ENCODE results near the gene ATP13A5.

ATP13A5 gene

DNA sequence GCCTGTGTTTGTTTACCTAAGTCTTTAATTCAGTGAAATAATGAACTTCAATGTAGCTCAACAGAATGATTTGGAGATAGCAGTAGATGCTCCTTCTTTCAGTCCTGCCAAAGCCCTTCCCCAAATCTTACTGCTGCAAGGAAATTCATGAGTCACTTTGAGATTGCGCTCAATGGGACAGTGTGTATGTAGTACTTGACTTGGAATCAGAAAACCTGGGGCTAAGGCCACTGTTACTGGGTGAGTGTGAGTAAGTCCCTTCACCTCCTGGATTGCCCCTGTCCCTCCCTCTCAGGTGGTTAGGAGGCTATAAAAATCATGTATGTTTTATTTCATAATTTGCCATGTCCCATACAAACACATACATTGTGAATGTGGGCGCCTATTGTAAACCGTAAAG lies 29.9 kb downstream of the ATP13A5 start:
- H4K20me1 ChIP-seq (ENCODE audit: control insufficient read depth, insufficient read depth, low read depth, low read length), result no peaks in the 10 kb centered on the region
- no peaks in the 10 kb centered on the region for H3K9me2 ChIP-seq (replicated peaks; ENCODE audit: control insufficient read depth, low read length)
- no peaks in the 10 kb centered on the region for H3K4me1 ChIP-seq (ENCODE audit: control insufficient read depth, low read length)
- TF ChIP-seq EZH2phosphoT487 (IDR thresholded peaks at IDR 0.05; ENCODE audit: borderline replicate concordance, low read length) (no peak), CTCF (IDR thresholded peaks at IDR 0.05; ENCODE audit: low read depth, low read length, poor library complexity, severe bottlenecking) (no peak)
- H3K27ac ChIP-seq (ENCODE audit: low read depth, low read length), result no peak overlapping the region
- no peaks in the 10 kb centered on the region for H3F3A ChIP-seq (ENCODE audit: control insufficient read depth, insufficient read depth)
- H3K4me2 ChIP-seq (ENCODE audit: low read length), result no peak overlapping the region
- H3K36me3 ChIP-seq (ENCODE audit: control insufficient read depth, low read length), result no peaks in the 10 kb centered on the region
- H3K79me2 ChIP-seq (ENCODE audit: control insufficient read depth, low read length), result no peaks in the 10 kb centered on the region
- no peaks in the 10 kb centered on the region for H3K9me3 ChIP-seq (ENCODE audit: control insufficient read depth, insufficient read depth, low read length)
- H3K27me3 ChIP-seq (ENCODE audit: control insufficient read depth, low read length), result no peaks in the 10 kb centered on the region
- H3K4me3 ChIP-seq (ENCODE audit: low read length), result no peak overlapping the region

DNA sequence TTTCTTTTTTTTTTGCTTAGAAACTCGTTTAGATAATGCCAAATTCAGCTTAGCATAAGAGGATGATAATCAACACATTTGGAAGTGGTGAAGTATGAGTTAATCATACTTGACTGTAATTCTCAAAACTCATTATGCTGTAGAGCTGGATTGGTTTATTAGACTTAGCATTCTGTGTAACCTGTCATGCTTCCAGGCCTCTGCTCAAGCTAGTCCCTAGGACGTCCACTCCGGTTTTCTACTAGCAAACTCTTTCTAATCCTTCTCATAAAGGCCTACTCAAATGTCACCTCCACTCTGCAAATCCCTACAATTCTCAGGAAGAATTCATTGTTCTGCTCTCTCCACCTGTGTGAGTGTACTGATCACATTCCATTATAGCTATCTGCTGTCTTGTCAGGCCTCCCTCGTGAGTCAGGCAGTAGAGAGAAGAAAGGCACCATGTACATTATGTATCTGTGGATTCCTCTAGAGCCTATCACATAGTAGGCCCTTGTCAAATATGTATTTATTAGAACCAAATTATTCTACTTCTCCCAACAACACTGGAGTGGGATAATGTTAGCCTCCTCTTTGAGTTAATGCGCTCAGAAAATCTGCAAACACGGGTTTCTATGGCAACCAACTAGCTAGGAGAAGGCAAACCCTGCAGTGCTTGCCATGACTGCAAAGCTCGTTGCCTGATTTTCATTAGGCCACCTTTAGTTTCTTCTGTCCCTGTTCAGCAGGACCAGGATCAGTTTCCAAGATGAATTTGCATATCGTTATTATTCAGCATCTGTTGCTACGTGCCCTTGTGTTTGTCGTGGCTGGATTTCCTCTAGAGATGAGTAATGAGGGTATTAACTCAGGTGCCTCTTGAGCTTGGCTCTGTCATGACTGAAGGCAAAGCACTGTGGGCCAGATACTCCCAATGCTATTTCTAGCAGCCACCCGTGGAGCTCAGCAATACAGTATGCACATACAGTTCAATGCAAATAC lies 30.7 kb downstream of the ATP13A5 start:
- Histone ChIP-seq H3K36me3 (ENCODE audit: control insufficient read depth, low read length) (no peaks in the 10 kb centered on the region), H4K20me1 (ENCODE audit: control insufficient read depth, insufficient read depth, low read depth, low read length) (no peaks in the 10 kb centered on the region), H3K4me2 (ENCODE audit: low read length) (no peak overlapping the region), H3K4me3 (ENCODE audit: low read length) (no peak overlapping the region), H3K79me2 (ENCODE audit: control insufficient read depth, low read length) (no peaks in the 10 kb centered on the region), H3K27ac (ENCODE audit: low read depth, low read length) (no peak overlapping the region), H3K27me3 (ENCODE audit: control insufficient read depth, low read length) (no peaks in the 10 kb centered on the region), H3F3A (ENCODE audit: control insufficient read depth, insufficient read depth) (no peaks in the 10 kb centered on the region), H3K4me1 (ENCODE audit: control insufficient read depth, low read length) (no peaks in the 10 kb centered on the region), H3K9me2 (replicated peaks; ENCODE audit: control insufficient read depth, low read length) (no peaks in the 10 kb centered on the region), H3K9me3 (ENCODE audit: control insufficient read depth, insufficient read depth, low read length) (no peaks in the 10 kb centered on the region)
- TF ChIP-seq CTCF (IDR thresholded peaks at IDR 0.05; ENCODE audit: low read depth, low read length, poor library complexity, severe bottlenecking) (no peak), EZH2phosphoT487 (IDR thresholded peaks at IDR 0.05; ENCODE audit: borderline replicate concordance, low read length) (no peak)

- no peaks in the 10 kb centered on the region for H3K9me2 ChIP-seq (replicated peaks; ENCODE audit: control insufficient read depth, low read length)
- no peaks in the 10 kb centered on the region for H3K4me1 ChIP-seq (ENCODE audit: control insufficient read depth, low read length)
- no peak overlapping the region for H3K27ac ChIP-seq (ENCODE audit: low read depth, low read length)
- H3K79me2 ChIP-seq (ENCODE audit: control insufficient read depth, low read length), result no peaks in the 10 kb centered on the region
- no peaks in the 10 kb centered on the region for H3K27me3 ChIP-seq (ENCODE audit: control insufficient read depth, low read length)
- no peaks in the 10 kb centered on the region for H3K9me3 ChIP-seq (ENCODE audit: control insufficient read depth, insufficient read depth, low read length)
- no peaks in the 10 kb centered on the region for H3K36me3 ChIP-seq (ENCODE audit: control insufficient read depth, low read length)
- H4K20me1 ChIP-seq (ENCODE audit: control insufficient read depth, insufficient read depth, low read depth, low read length), result no peaks in the 10 kb centered on the region
- TF ChIP-seq CTCF (IDR thresholded peaks at IDR 0.05; ENCODE audit: low read depth, low read length, poor library complexity, severe bottlenecking), result no peak
- no peak for TF ChIP-seq EZH2phosphoT487 (IDR thresholded peaks at IDR 0.05; ENCODE audit: borderline replicate concordance, low read length)
- H3K4me3 ChIP-seq (ENCODE audit: low read length), result no peak overlapping the region
- H3K4me2 ChIP-seq (ENCODE audit: low read length), result no peak overlapping the region
- no peaks in the 10 kb centered on the region for H3F3A ChIP-seq (ENCODE audit: control insufficient read depth, insufficient read depth)
These were observed 32.3 kb downstream of the ATP13A5 start for GRCh38 chr3:193346259-193346658.

Data from DOHH2 (cell line).